ENCODE results near the gene CDH4.
"Not testable (repeated sequence)": the region's sequence is repeated elsewhere in the genome, so short reads cannot be mapped to it uniquely, and the experiment has no call there.

CDH4 gene

GRCh38 chr20:61944967-61945366 lies 692.9 kb downstream of the CDH4 start:
- H3K9ac ChIP-seq (ENCODE audit: low read depth, low read length); H3K27ac ChIP-seq (ENCODE audit: low read depth, low read length); H3K9me3 ChIP-seq (ENCODE audit: control insufficient read depth, insufficient read depth, low read length); H3K4me3 ChIP-seq (ENCODE audit: low read depth, low read length); H3K36me3 ChIP-seq (ENCODE audit: control insufficient read depth, insufficient read depth, low read length); H3K4me1 ChIP-seq (ENCODE audit: control insufficient read depth, insufficient read depth, low read length); H3K27me3 ChIP-seq (ENCODE audit: control insufficient read depth, insufficient read depth, low read length): not testable (repeated sequence)

- not testable (repeated sequence) for H3K9ac ChIP-seq (ENCODE audit: low read depth, low read length); H3K9me3 ChIP-seq (ENCODE audit: control insufficient read depth, insufficient read depth, low read length); H3K36me3 ChIP-seq (ENCODE audit: control insufficient read depth, insufficient read depth, low read length); H3K4me1 ChIP-seq (ENCODE audit: control insufficient read depth, insufficient read depth, low read length); H3K4me3 ChIP-seq (ENCODE audit: low read depth, low read length); H3K27ac ChIP-seq (ENCODE audit: low read depth, low read length); H3K27me3 ChIP-seq (ENCODE audit: control insufficient read depth, insufficient read depth, low read length)
These were observed 693.4 kb downstream of the CDH4 start for GRCh38 chr20:61945495-61945894.

DNA sequence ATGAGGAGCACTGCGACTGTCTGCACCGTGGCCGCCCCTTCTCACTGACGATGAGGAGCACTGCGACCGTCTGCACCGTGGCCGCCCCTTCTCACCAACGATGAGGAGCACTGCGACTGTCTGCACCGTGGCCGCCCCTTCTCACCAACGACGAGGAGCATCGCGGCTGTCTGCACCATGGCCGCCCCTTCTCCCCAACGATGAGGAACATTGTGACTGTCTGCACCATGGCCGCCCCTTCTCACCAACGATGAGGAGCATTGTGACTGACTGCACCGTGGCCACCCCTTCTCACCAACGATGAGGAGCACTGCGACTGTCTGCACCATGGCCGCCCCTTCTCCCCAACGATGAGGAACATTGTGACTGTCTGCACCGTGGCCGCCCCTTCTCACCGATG lies 696.0 kb downstream of the CDH4 start:
- H3K36me3 ChIP-seq (ENCODE audit: control insufficient read depth, insufficient read depth, low read length); H3K27ac ChIP-seq (ENCODE audit: low read depth, low read length); H3K9me3 ChIP-seq (ENCODE audit: control insufficient read depth, insufficient read depth, low read length); H3K27me3 ChIP-seq (ENCODE audit: control insufficient read depth, insufficient read depth, low read length); H3K9ac ChIP-seq (ENCODE audit: low read depth, low read length); H3K4me3 ChIP-seq (ENCODE audit: low read depth, low read length): not testable (repeated sequence)
- H3K4me1 ChIP-seq (ENCODE audit: control insufficient read depth, insufficient read depth, low read length): peaks cover 12% of the 10 kb centered on the region; the same call in 1 of the 2 replicates

- H3K9ac ChIP-seq (ENCODE audit: low read depth, low read length): no peak overlapping the region
- H3K27ac ChIP-seq (ENCODE audit: low read depth, low read length): no peak overlapping the region
- no peak overlapping the region for H3K4me3 ChIP-seq (ENCODE audit: low read depth, low read length)
These were observed 696.7 kb downstream of the CDH4 start for GRCh38 chr20:61948586-61949362.

DNA sequence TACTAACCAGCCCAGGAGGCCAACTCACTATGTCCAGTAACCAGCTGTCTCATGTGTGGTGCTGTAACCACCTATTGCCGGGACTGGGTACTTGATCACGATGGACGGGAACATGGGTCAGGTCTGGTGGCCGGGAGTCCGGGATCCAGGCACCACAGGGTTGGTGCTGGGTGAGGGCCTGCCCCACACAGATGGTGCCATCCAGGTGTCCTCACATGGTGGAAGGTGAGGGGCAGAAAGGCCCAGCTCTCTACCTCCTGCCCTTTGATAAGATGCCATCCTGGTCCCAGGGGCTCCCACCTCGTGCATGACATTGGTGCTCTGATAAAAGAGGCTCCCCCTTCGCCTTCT lies 697.3 kb downstream of the CDH4 start:
- Histone ChIP-seq H3K27ac (ENCODE audit: low read depth, low read length) (no peak overlapping the region), H3K36me3 (ENCODE audit: control insufficient read depth, insufficient read depth, low read length) (no peaks in the 10 kb centered on the region), H3K4me1 (ENCODE audit: control insufficient read depth, insufficient read depth, low read length) (peaks cover 12% of the 10 kb centered on the region; the same call in 1 of the 2 replicates), H3K27me3 (ENCODE audit: control insufficient read depth, insufficient read depth, low read length) (no peaks in the 10 kb centered on the region), H3K9me3 (ENCODE audit: control insufficient read depth, insufficient read depth, low read length) (no peaks in the 10 kb centered on the region), H3K9ac (ENCODE audit: low read depth, low read length) (no peak overlapping the region), H3K4me3 (ENCODE audit: low read depth, low read length) (no peak overlapping the region)

More at GRCh38 chr20:61948586-61949362, 696.7 kb downstream of the CDH4 start:
- peaks cover 12% of the 10 kb centered on the region; the same call in 1 of the 2 replicates for H3K4me1 ChIP-seq (ENCODE audit: control insufficient read depth, insufficient read depth, low read length)
- H3K27me3 ChIP-seq (ENCODE audit: control insufficient read depth, insufficient read depth, low read length): no peaks in the 10 kb centered on the region
- no peaks in the 10 kb centered on the region for H3K36me3 ChIP-seq (ENCODE audit: control insufficient read depth, insufficient read depth, low read length)
- no peaks in the 10 kb centered on the region for H3K9me3 ChIP-seq (ENCODE audit: control insufficient read depth, insufficient read depth, low read length)

DNA sequence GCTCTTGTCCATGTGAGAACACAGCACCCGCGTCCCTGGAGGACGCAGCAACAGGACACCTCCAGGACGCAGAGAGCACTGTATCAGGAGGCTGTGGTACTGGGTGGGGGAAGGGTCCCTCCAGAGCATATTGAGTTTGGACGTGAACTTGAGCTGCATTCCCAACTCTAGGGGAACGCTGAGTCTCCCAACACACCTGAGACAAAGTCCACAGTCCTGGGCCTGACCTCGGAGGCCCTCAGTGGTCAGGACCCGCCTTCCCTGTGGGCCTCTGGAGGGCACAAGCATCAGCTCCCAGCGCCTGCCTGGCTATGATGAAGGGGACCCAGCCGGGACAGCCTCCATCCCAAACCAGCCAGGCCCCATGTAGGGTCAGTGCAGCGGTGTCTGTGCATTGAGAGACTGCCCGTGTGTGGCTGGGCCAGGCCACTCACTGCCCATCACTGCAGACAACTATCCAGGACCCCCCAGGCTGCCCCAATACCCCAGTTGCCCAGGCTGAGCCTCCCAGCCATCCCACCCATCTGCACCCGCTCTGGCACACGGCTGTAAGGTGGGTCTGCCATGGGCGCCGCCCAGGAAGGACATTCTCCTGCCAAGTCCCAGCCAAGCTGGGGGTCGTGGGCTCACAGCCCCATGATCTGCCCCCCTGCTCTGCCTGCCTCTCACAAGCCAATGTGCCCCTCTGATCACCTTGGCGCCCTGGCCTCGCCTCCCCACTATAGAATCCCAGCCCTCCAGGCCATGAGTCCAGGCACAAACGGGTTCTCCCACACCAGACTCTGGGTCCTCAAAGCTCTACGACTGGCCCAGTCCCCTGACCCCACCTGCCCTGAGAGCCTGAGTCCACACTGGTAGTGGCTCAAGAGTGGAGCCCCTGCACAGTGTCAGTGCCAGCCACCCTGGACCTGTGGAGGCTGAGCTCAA lies 697.9 kb downstream of the CDH4 start:
- H3K9ac ChIP-seq (ENCODE audit: low read depth, low read length): no peak overlapping the region
- no peaks in the 10 kb centered on the region for H3K36me3 ChIP-seq (ENCODE audit: control insufficient read depth, insufficient read depth, low read length)
- no peak overlapping the region for H3K4me3 ChIP-seq (ENCODE audit: low read depth, low read length)
- no peaks in the 10 kb centered on the region for H3K9me3 ChIP-seq (ENCODE audit: control insufficient read depth, insufficient read depth, low read length)
- no peak overlapping the region for H3K27ac ChIP-seq (ENCODE audit: low read depth, low read length)
- no peaks in the 10 kb centered on the region for H3K27me3 ChIP-seq (ENCODE audit: control insufficient read depth, insufficient read depth, low read length)
- H3K4me1 ChIP-seq (ENCODE audit: control insufficient read depth, insufficient read depth, low read length): peaks cover 12% of the 10 kb centered on the region; the same call in 1 of the 2 replicates

- no peak overlapping the region for H3K4me3 ChIP-seq (ENCODE audit: low read depth, low read length)
- H3K27me3 ChIP-seq (ENCODE audit: control insufficient read depth, insufficient read depth, low read length): no peaks in the 10 kb centered on the region
- no peaks in the 10 kb centered on the region for H3K36me3 ChIP-seq (ENCODE audit: control insufficient read depth, insufficient read depth, low read length)
- peaks cover 12% of the 10 kb centered on the region; the same call in 1 of the 2 replicates for H3K4me1 ChIP-seq (ENCODE audit: control insufficient read depth, insufficient read depth, low read length)
- no peak overlapping the region for H3K9ac ChIP-seq (ENCODE audit: low read depth, low read length)
- no peaks in the 10 kb centered on the region for H3K9me3 ChIP-seq (ENCODE audit: control insufficient read depth, insufficient read depth, low read length)
- H3K27ac ChIP-seq (ENCODE audit: low read depth, low read length): no peak overlapping the region
These were observed 698.6 kb downstream of the CDH4 start for GRCh38 chr20:61950641-61951071.

DNA sequence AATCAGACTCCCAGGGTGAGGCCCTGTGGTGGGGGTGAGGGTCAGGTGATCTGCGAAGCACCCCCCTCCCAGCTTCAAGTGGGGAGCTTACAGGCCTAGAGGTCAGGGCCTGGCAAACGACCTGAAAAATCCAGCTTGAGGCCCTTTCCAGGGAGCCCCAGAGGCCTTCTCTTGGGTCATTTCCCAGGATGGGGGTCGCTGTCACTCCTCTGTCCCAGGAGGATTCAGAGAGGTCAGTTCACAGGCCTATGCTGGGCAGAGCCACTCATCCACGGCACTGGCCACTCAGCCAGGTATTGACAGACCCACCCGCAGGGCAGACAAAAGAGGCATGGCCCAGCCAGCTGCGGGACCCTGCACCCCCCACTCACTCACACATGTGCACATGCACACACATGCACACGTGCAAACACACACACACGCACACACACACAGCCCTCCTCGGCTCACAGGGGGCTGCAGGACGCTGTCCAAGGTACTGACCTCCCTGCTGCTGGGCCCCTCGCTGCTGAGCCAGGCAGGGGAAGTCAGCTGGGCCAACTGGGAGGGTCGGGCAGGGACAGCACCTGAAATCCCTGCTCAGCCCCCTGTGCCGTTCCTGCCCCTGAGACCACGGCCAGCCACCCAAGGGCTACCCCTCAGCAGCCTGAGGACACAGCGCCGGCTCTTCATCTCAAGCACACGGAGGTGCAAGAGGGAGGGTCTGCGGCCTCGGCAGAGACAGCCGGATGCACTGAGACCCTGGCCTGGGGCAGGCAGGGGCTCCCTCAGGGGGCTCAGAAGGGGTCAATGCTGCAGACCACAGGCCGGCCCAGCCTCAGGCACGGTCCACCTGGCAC lies 699.9 kb downstream of the CDH4 start:
- Histone ChIP-seq H3K27me3 (ENCODE audit: control insufficient read depth, insufficient read depth, low read length) (no peaks in the 10 kb centered on the region), H3K9ac (ENCODE audit: low read depth, low read length) (no peak overlapping the region), H3K27ac (ENCODE audit: low read depth, low read length) (no peak overlapping the region), H3K4me3 (ENCODE audit: low read depth, low read length) (no peak overlapping the region), H3K4me1 (ENCODE audit: control insufficient read depth, insufficient read depth, low read length) (peaks cover 12% of the 10 kb centered on the region; the same call in 1 of the 2 replicates), H3K36me3 (ENCODE audit: control insufficient read depth, insufficient read depth, low read length) (no peaks in the 10 kb centered on the region), H3K9me3 (ENCODE audit: control insufficient read depth, insufficient read depth, low read length) (no peaks in the 10 kb centered on the region)

- no peak overlapping the region for H3K27ac ChIP-seq (ENCODE audit: low read depth, low read length)
- H3K4me3 ChIP-seq (ENCODE audit: low read depth, low read length): no peak overlapping the region
- H3K4me1 ChIP-seq (ENCODE audit: control insufficient read depth, insufficient read depth, low read length): peaks cover 12% of the 10 kb centered on the region; the same call in 1 of the 2 replicates
- no peak overlapping the region for H3K9ac ChIP-seq (ENCODE audit: low read depth, low read length)
- H3K9me3 ChIP-seq (ENCODE audit: control insufficient read depth, insufficient read depth, low read length): no peaks in the 10 kb centered on the region
- no peaks in the 10 kb centered on the region for H3K36me3 ChIP-seq (ENCODE audit: control insufficient read depth, insufficient read depth, low read length)
- H3K27me3 ChIP-seq (ENCODE audit: control insufficient read depth, insufficient read depth, low read length): no peaks in the 10 kb centered on the region
These were observed 701.3 kb downstream of the CDH4 start for GRCh38 chr20:61953037-61954021.
